ENCODE data around the gene TBCD. TPM values are rescaled to one million over a fixed set of nuclear protein-coding genes. Genes with fewer than 3 reads are reported as not detected.
A peak's percentile ranks its signal among the peaks of the same experiment; 100 is the strongest.

TBCD gene
- total RNA-seq, 6 experiments from 2014 or later: 47.3 to 67.6 (median 62.5) TPM

DNA sequence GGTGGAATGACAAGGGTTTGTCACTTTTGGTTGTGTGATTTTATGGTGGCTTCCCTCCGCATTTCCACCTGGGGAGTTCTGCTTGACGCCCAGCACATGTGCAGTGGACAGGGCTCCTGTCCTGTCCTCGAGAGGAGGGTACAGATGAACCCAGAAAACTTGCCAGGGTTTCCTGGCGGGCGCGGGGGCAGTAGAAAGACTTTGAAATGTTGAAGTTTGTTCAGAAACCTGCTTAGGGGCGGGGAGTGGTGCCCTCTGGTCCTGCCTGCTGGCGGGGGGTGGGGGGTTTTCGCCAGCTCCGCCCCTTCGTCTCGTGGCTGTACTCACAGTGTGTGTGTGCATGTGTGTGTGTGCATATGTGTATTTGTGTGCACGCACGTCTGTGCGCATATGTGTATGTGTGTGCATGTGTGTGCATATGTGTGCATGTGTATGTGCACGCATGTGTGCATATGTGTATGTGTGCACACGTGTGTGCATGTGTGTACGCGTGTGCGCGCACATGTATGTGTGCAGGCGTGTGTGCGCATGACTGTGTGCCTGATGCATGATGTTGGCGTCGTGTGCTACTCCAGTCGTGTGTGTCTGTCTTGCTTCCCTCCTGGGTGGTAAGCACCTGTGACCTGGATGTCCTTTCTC lies 28.6 kb upstream of the TBCD start:
- Mint-ChIP-seq H3K9me3 (no peaks in the 10 kb centered on the region), H3K27ac (no peak overlapping the region), H3K36me3 (ENCODE audit: low read depth) (peaks cover 13% of the 10 kb centered on the region; the same call in 1 of the 2 replicates), H3K4me1 (ENCODE audit: low read depth) (peaks cover under 1% of the 10 kb centered on the region; the same call in 1 of the 2 replicates), H3K4me3 (no peak overlapping the region), H3K27me3 (ENCODE audit: insufficient read depth) (no peaks in the 10 kb centered on the region)
- no peak for DNase-seq
- TF ChIP-seq, protein P1, sequence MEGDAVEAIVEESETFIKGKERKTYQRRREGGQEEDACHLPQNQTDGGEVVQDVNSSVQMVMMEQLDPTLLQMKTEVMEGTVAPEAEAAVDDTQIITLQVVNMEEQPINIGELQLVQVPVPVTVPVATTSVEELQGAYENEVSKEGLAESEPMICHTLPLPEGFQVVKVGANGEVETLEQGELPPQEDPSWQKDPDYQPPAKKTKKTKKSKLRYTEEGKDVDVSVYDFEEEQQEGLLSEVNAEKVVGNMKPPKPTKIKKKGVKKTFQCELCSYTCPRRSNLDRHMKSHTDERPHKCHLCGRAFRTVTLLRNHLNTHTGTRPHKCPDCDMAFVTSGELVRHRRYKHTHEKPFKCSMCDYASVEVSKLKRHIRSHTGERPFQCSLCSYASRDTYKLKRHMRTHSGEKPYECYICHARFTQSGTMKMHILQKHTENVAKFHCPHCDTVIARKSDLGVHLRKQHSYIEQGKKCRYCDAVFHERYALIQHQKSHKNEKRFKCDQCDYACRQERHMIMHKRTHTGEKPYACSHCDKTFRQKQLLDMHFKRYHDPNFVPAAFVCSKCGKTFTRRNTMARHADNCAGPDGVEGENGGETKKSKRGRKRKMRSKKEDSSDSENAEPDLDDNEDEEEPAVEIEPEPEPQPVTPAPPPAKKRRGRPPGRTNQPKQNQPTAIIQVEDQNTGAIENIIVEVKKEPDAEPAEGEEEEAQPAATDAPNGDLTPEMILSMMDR (IDR thresholded peaks at IDR 0.05): no peak

DNA sequence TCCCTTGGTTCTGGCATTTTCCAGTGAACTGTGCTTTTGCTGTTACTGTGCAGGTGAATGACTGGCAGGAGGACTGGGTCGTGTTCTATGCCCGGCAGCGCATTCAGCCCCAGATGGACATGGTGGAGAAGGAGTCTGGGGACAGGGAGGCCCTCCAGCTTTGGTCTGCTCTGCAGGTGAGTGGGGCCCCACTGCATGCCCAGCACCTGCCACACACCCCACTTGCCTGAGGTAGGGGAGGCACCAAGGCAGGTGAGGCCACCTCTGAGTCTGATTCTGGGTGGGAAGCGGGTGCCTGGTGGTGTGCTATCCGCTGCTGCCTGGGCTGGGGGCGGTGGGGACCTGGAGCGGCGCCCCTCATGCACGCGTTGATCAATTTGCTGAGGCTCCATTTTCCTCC lies 25.4 kb upstream of the TBCD start:
- no peaks in the 10 kb centered on the region for H3K27me3 Mint-ChIP-seq (ENCODE audit: insufficient read depth)
- no peak overlapping the region for H3K4me3 Mint-ChIP-seq
- TF ChIP-seq, protein P1 (IDR thresholded peaks at IDR 0.05): no peak
- no peak overlapping the region for H3K27ac Mint-ChIP-seq
- peaks cover 21% of the 10 kb centered on the region for H3K36me3 Mint-ChIP-seq (ENCODE audit: low read depth)
- H3K4me1 Mint-ChIP-seq (ENCODE audit: low read depth): no peaks in the 10 kb centered on the region
- no peak for DNase-seq
- peaks cover 3% of the 10 kb centered on the region; the same call in 1 of the 2 replicates for H3K9me3 Mint-ChIP-seq

- peaks cover 22% of the 10 kb centered on the region for H3K9me3 Mint-ChIP-seq
- no peaks in the 10 kb centered on the region for H3K4me1 Mint-ChIP-seq (ENCODE audit: low read depth)
- H3K4me3 Mint-ChIP-seq: no peak overlapping the region
- no peak for DNase-seq
- TF ChIP-seq, protein P1 (IDR thresholded peaks at IDR 0.05): no peak
- H3K27me3 Mint-ChIP-seq (ENCODE audit: insufficient read depth): no peaks in the 10 kb centered on the region
- H3K36me3 Mint-ChIP-seq (ENCODE audit: low read depth): peaks cover 36% of the 10 kb centered on the region
- no peak overlapping the region for H3K27ac Mint-ChIP-seq
Observed at GRCh38 chr17:82729479-82730260, 22.2 kb upstream of the TBCD start.

- no peak for DNase-seq
- H3K4me3 Mint-ChIP-seq: no peak overlapping the region
- H3K27ac Mint-ChIP-seq: no peak overlapping the region
- no peaks in the 10 kb centered on the region for H3K4me1 Mint-ChIP-seq (ENCODE audit: low read depth)
- TF ChIP-seq, protein P1 (IDR thresholded peaks at IDR 0.05): no peak
- peaks cover 36% of the 10 kb centered on the region for H3K36me3 Mint-ChIP-seq (ENCODE audit: low read depth)
- no peaks in the 10 kb centered on the region; the same call in 1 of the 2 replicates for H3K27me3 Mint-ChIP-seq (ENCODE audit: insufficient read depth)
- H3K9me3 Mint-ChIP-seq: peaks cover 22% of the 10 kb centered on the region
Observed at GRCh38 chr17:82732118-82732743, 19.6 kb upstream of the TBCD start.

- Mint-ChIP-seq H3K4me3 (peak within 1 kb of the TSS; percentile 47; the same call in 1 of the 2 replicates), H3K9me3 (peaks cover 27% of the 10 kb centered on the region), H3K4me1 (ENCODE audit: low read depth) (no peaks in the 10 kb centered on the region), H3K27ac (no peak within 1 kb of the TSS), H3K27me3 (ENCODE audit: insufficient read depth) (no peaks in the 10 kb centered on the region; the same call in 1 of the 2 replicates), H3K36me3 (ENCODE audit: low read depth) (peaks cover 41% of the 10 kb centered on the region)
- no peak for DNase-seq
- TF ChIP-seq, protein P1 (IDR thresholded peaks at IDR 0.05): no peak
Observed at GRCh38 chr17:82734987-82735866, 16.6 kb upstream of the TBCD start, which contains the start of gene FN3K. FN3K (plus strand) TSS chr17:82735615; CDS start chr17:82735637, 22 bp downstream.

All from HFFc6 (cell line).